Measurements from ENCODE around the gene BTAF1. TPM values are rescaled to one million over a fixed set of nuclear protein-coding genes. Genes with fewer than 3 reads are reported as not detected.

BTAF1 gene
- total and polyA plus RNA-seq, 2 experiments from 2014 or later = 15.3 to 45.0 TPM

DNA sequence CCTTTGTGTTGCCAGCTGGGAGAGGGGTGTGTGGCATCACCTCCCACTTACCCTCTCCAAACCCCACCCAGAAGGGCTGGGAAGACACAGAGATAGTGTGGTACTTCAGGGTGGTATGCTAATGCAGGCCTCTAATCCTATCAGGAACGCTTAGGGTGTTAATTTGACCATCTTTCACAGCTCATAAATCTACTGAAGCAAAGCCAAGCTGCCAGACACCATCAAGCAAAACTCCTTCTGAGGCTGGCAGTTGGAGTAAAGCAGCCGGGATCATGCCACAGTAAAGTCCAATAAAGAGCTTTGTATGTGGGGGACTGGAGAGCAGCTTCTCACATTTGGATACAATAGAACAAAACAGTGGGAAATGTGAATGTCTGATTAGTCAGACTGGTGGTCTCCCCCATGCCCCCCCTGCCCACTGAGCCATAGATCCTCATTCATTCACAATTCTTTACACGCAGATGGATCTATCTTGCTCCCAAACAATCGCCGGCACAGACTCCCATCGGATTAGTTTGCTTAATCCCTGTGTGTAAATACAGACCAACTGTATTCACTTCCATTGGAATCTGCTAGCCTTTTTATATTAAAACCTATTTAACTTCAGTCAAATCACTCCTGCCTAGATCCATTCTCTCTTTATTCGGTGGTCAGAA, 43.9 kb upstream of the BTAF1 start:
- WGBS (ENCODE audit: low lambda C conversion rate, missing lambda C conversion rate) = 16% methylated on average over 7 of the region's 7 CpGs
- Histone ChIP-seq H3K79me2 (no peaks in the 10 kb centered on the region), H3K4me2 (peak overlapping the region; percentile 42), H4K20me1 (ENCODE audit: insufficient read depth, poor library complexity, severe bottlenecking) (no peaks in the 10 kb centered on the region), H3K9me2 (replicated peaks; ENCODE audit: insufficient read depth) (no peaks in the 10 kb centered on the region), H2AFZ (peak overlapping the region; percentile 48), H3K36me3 (replicated peaks; ENCODE audit: insufficient read depth, low read depth) (no peaks in the 10 kb centered on the region), H3K4me1 (ENCODE audit: insufficient read depth) (peaks cover 8% of the 10 kb centered on the region), H3K27ac (no peak overlapping the region), H3K9me3 (ENCODE audit: low read depth) (no peaks in the 10 kb centered on the region), H3K4me3 (no peak overlapping the region), H3K27me3 (no peaks in the 10 kb centered on the region)
- TF ChIP-seq EZH2 (IDR thresholded peaks at IDR 0.05; ENCODE audit: borderline replicate concordance) (no peak), CTCF (IDR thresholded peaks at IDR 0.05; ENCODE audit: poor library complexity) (no peak), EZH2phosphoT487 (IDR thresholded peaks at IDR 0.05; ENCODE audit: low read depth, severe bottlenecking, unreplicated experiment) (no peak)
- DNase-seq (ENCODE audit: low spot score) = no peak

- Histone ChIP-seq H3K27ac (no peak overlapping the region), H3K79me2 (no peaks in the 10 kb centered on the region), H3K4me1 (ENCODE audit: insufficient read depth) (peaks cover 8% of the 10 kb centered on the region), H3K4me2 (peak overlapping the region; percentile 42), H3K4me3 (no peak overlapping the region), H2AFZ (peak overlapping the region; percentile 48), H3K27me3 (no peaks in the 10 kb centered on the region), H3K36me3 (replicated peaks; ENCODE audit: insufficient read depth, low read depth) (no peaks in the 10 kb centered on the region), H4K20me1 (ENCODE audit: insufficient read depth, poor library complexity, severe bottlenecking) (no peaks in the 10 kb centered on the region), H3K9me3 (ENCODE audit: low read depth) (no peaks in the 10 kb centered on the region), H3K9me2 (replicated peaks; ENCODE audit: insufficient read depth) (no peaks in the 10 kb centered on the region)
- no peak for TF ChIP-seq EZH2phosphoT487 (IDR thresholded peaks at IDR 0.05; ENCODE audit: low read depth, severe bottlenecking, unreplicated experiment)
- no peak for TF ChIP-seq CTCF (IDR thresholded peaks at IDR 0.05; ENCODE audit: poor library complexity)
- TF ChIP-seq EZH2 (IDR thresholded peaks at IDR 0.05; ENCODE audit: borderline replicate concordance) = no peak
- DNase-seq (ENCODE audit: low spot score) = peak; percentile 28
- 24% methylated on average over 3 of the region's 3 CpGs for WGBS (ENCODE audit: low lambda C conversion rate, missing lambda C conversion rate)
Observed at GRCh38 chr10:91880310-91880709, 43.3 kb upstream of the BTAF1 start.

DNA sequence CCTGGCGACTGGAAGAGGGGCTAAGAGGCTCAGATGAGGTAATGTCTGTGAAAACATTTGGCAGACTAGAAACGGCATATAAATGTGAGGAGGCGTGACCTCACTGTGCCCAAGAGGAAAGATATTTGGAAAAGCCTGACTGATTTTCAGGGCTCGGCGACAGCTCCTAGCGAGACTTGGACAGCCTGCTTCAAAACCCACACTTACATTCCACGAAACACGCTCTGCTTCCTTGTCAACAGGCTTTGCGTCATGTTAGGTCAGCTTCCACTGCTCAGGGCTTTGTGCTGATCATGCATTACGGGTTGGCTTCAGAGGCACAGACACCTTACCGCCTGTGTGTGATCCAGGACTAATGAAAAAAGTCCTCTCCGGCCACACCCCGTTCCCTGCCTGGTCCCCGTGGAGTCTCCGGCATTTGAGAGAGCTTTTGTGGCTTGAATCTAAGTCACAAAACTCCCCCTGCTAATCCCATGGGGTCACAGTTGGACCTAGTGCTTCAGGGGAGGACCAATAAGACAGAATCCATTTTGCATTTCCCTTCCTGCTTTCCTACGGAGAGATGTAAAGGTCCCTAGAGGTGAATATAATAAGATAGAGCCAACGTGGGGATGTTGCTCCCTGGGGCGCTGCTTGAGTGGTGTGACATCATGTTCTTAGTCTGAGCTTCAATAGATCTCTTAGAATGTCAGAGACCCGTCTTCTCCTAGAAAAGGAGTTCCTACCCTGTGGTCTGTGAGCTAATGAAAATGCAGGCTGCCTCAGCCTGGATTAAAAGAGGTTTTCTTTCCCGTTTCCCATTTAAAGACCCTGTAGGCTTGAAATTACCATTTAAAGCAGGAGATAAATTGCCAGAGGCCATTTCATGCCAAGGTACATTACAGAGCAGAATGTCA, 39.8 kb upstream of the BTAF1 start:
- H3K79me2 ChIP-seq = no peaks in the 10 kb centered on the region
- peaks cover 19% of the 10 kb centered on the region for H3K4me1 ChIP-seq (ENCODE audit: insufficient read depth)
- H3K27me3 ChIP-seq = no peaks in the 10 kb centered on the region
- 34% methylated on average over 20 of the region's 20 CpGs for WGBS (ENCODE audit: low lambda C conversion rate, missing lambda C conversion rate)
- H3K36me3 ChIP-seq (replicated peaks; ENCODE audit: insufficient read depth, low read depth) = no peaks in the 10 kb centered on the region
- no peak overlapping the region for H3K4me3 ChIP-seq
- H2AFZ ChIP-seq = peak overlapping the region; percentile 23
- no peaks in the 10 kb centered on the region for H3K9me2 ChIP-seq (replicated peaks; ENCODE audit: insufficient read depth)
- peak overlapping the region; percentile 62 for H3K4me2 ChIP-seq
- H3K27ac ChIP-seq = peak overlapping the region; percentile 10
- DNase-seq (ENCODE audit: low spot score) = peak; percentile 69
- no peak for TF ChIP-seq CTCF (IDR thresholded peaks at IDR 0.05; ENCODE audit: poor library complexity)
- no peak for TF ChIP-seq EZH2phosphoT487 (IDR thresholded peaks at IDR 0.05; ENCODE audit: low read depth, severe bottlenecking, unreplicated experiment)
- TF ChIP-seq EZH2 (IDR thresholded peaks at IDR 0.05; ENCODE audit: borderline replicate concordance) = no peak
- no peaks in the 10 kb centered on the region for H3K9me3 ChIP-seq (ENCODE audit: low read depth)
- no peaks in the 10 kb centered on the region for H4K20me1 ChIP-seq (ENCODE audit: insufficient read depth, poor library complexity, severe bottlenecking)

Data from hepatocyte (in vitro differentiated cells).